Mucosa of descending colon (tissue), 3 donors: ENCODE results near the gene PAPSS1. TPM values are rescaled to one million over a fixed set of nuclear protein-coding genes. Genes with fewer than 3 reads are reported as not detected.

Experiments used
- ATAC-seq: fragments of 200-7000 bp; cut with Tn5 transposase; one replicate; pipeline ENCODE4 v1.9.1; 2020; ENCODE audit warnings: mild to moderate bottlenecking, moderate library complexity
- DNase-seq, 3 donors: peaks; one replicate each; pipeline ENCODE4 v3.0.0-alpha.2; 2020
- H3K36me3 ChIP-seq: fragments of 200-600 bp; one replicate; pipeline ENCODE4 v1.8.0; 2021; ENCODE audit warnings: low read depth, mild to moderate bottlenecking
- H3K4me1 ChIP-seq: fragments of 200-600 bp; one replicate; pipeline ENCODE4 v1.8.0; 2021; ENCODE audit warnings: low read depth, mild to moderate bottlenecking
- H3K4me3 ChIP-seq: fragments of 200-600 bp; one replicate; pipeline ENCODE4 v1.8.0; 2021; ENCODE audit warnings: mild to moderate bottlenecking
- H3K9me3 ChIP-seq: fragments of 200-600 bp; one replicate; pipeline ENCODE4 v1.8.0; 2021; ENCODE audit warnings: mild to moderate bottlenecking
- intact Hi-C, 2 donors: fragments of 100-400 bp; cut with DNase I in 1 of 2; cut with micrococcal nuclease in 1 of 2; formaldehyde crosslinking; loops; one replicate each; pipeline versions ENCODE4 v1.11.0 to v1.11.1; 2022; cut with DNase I, micrococcal nuclease
- total RNA-seq, 3 donors: library from RNA; stranded (reverse); fragmentation: NEBNext Ultra II Directional in 2 of 3; extraction: Animal tissue kit (Norgen Biotek cat#: 25700) in 2 of 3; gene quantifications; one replicate each; pipeline versions ENCODE4 v1.2.1 to v1.2.4, GENCODE V29; 2021 to 2023
- TF ChIP-seq, protein P1 (sequence below): fragments of 200-600 bp; IDR thresholded peaks from one replicate; pipeline ENCODE4 v1.8.0; 2022; ENCODE audit warnings: antibody characterized with exemption, mild to moderate bottlenecking
- donor health status: DM: no; HTN: no; CAD: no; lungs with moderate emphysema.
- donor health status: DM: no; HTN: no; CAD: no.
- donor health status: DM: no; HTN: yes; CAD: no.

Gene PAPSS1
- total RNA-seq, 3 donors from 2014 or later = 20.3 to 26.8 (median 20.7) TPM

DNA sequence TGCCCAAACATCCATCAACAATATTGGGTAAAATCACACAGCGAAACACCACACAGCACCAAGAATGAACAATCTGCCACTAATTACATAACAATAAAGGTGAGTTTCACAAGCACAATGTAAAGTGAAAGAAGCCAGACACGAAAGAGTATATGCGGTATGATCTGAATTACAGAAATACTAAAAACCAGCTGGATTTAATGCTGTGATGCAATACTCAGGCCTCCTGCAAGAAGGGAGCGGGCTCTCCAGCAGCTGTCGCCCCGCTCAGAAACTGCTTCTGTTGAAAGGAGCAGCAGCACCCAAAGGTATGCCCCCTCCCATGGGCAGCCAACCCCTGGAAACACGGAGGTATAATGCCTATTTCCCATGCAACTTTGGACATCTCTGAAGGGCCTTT is 77.0 kb downstream of the PAPSS1 start:
- Histone ChIP-seq H3K4me1 (no peaks in the 10 kb centered on the region), H3K36me3 (no peaks in the 10 kb centered on the region), H3K9me3 (no peaks in the 10 kb centered on the region), H3K4me3 (no peak overlapping the region)
- TF ChIP-seq, protein P1, sequence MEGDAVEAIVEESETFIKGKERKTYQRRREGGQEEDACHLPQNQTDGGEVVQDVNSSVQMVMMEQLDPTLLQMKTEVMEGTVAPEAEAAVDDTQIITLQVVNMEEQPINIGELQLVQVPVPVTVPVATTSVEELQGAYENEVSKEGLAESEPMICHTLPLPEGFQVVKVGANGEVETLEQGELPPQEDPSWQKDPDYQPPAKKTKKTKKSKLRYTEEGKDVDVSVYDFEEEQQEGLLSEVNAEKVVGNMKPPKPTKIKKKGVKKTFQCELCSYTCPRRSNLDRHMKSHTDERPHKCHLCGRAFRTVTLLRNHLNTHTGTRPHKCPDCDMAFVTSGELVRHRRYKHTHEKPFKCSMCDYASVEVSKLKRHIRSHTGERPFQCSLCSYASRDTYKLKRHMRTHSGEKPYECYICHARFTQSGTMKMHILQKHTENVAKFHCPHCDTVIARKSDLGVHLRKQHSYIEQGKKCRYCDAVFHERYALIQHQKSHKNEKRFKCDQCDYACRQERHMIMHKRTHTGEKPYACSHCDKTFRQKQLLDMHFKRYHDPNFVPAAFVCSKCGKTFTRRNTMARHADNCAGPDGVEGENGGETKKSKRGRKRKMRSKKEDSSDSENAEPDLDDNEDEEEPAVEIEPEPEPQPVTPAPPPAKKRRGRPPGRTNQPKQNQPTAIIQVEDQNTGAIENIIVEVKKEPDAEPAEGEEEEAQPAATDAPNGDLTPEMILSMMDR = no peak
- ATAC-seq = no peak
- intact Hi-C loops = no loop called here
- DNase-seq = no peak

- TF ChIP-seq, protein P1 = no peak
- H3K4me1 ChIP-seq = no peaks in the 10 kb centered on the region
These were observed 79.2 kb downstream of the PAPSS1 start for GRCh38 chr4:107640878-107641277.

DNA sequence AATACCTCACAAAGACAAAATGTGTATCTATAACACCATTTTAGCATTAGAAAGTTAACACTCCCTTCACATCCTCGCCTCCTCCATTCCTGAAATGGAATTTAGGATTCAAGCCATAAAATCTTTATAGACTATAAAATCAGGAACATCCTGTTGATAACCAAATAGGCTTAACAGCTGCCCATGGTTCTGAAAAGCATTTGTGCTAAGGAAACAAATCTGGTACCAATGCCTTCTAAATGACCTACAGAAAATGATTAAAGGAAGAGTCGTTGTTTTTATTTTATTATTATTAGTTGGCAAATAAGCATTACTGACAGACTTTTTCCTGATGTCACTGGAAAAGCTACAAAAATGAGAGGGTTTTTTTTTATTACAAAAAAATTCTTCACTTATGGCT is 79.8 kb downstream of the PAPSS1 start:
- ATAC-seq (no peak), DNase-seq (no peak)
- TF ChIP-seq, protein P1 = no peak
- H3K4me1 ChIP-seq = no peaks in the 10 kb centered on the region
- intact Hi-C loops = no loop called here
- H3K4me3 ChIP-seq = no peak overlapping the region
- H3K9me3 ChIP-seq = no peaks in the 10 kb centered on the region
- no peaks in the 10 kb centered on the region for H3K36me3 ChIP-seq

More at GRCh38 chr4:107640878-107641277, 79.2 kb downstream of the PAPSS1 start:
- Histone ChIP-seq H3K9me3 (no peaks in the 10 kb centered on the region), H3K4me3 (no peak overlapping the region), H3K36me3 (no peaks in the 10 kb centered on the region)
- intact Hi-C loops = no loop called here
- no peak for DNase-seq
- peak; percentile 8 for ATAC-seq

- no peak for DNase-seq
- Histone ChIP-seq H3K4me3 (no peak overlapping the region), H3K36me3 (no peaks in the 10 kb centered on the region), H3K9me3 (no peaks in the 10 kb centered on the region), H3K4me1 (no peaks in the 10 kb centered on the region)
- TF ChIP-seq, protein P1 = no peak
- ATAC-seq = no peak
- intact Hi-C loops = no loop called here
These were observed 84.3 kb downstream of the PAPSS1 start for GRCh38 chr4:107635735-107636134.

- DNase-seq = no peak
- TF ChIP-seq, protein P1 = no peak
These were observed 88.5 kb downstream of the PAPSS1 start for GRCh38 chr4:107631560-107631959.

GRCh38 chr4:107630185-107630705 is 89.8 kb downstream of the PAPSS1 start:
- H3K36me3 ChIP-seq = no peaks in the 10 kb centered on the region
- no peak for ATAC-seq
- no peaks in the 10 kb centered on the region for H3K9me3 ChIP-seq
- DNase-seq = no peak
- intact Hi-C loops = no loop called here
- no peaks in the 10 kb centered on the region for H3K4me1 ChIP-seq
- TF ChIP-seq, protein P1 = no peak
- H3K4me3 ChIP-seq = no peak overlapping the region

More at GRCh38 chr4:107631560-107631959, 88.5 kb downstream of the PAPSS1 start:
- Histone ChIP-seq H3K9me3 (no peaks in the 10 kb centered on the region), H3K4me1 (no peaks in the 10 kb centered on the region), H3K4me3 (no peak overlapping the region), H3K36me3 (no peaks in the 10 kb centered on the region)
- ATAC-seq = no peak
- intact Hi-C loops = no loop called here
